Measurements from ENCODE around the gene CORO2A.

DNA sequence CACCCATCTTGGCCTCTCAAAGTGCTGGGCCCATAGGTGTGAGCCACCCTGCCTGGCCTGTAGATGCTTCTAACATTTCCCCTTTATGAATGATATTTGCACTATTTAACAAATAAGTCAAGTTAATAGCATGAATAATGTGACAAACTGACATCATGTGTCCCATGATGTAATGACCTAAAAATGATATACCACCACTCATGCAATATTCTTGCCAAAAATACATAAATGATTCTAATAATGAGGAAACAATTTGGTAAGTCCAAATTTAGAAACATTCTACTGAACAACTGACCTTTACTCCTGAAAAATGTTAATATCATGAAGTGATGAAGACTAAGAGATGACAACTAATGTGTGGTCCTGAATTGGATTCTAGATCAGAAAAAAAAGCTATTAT, 39.9 kb downstream of the CORO2A start:
- TF ChIP-seq, protein P1, sequence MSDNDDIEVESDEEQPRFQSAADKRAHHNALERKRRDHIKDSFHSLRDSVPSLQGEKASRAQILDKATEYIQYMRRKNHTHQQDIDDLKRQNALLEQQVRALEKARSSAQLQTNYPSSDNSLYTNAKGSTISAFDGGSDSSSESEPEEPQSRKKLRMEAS (IDR thresholded peaks at IDR 0.05; ENCODE audit: low read depth) = no peak
- TF ChIP-seq, protein P2, sequence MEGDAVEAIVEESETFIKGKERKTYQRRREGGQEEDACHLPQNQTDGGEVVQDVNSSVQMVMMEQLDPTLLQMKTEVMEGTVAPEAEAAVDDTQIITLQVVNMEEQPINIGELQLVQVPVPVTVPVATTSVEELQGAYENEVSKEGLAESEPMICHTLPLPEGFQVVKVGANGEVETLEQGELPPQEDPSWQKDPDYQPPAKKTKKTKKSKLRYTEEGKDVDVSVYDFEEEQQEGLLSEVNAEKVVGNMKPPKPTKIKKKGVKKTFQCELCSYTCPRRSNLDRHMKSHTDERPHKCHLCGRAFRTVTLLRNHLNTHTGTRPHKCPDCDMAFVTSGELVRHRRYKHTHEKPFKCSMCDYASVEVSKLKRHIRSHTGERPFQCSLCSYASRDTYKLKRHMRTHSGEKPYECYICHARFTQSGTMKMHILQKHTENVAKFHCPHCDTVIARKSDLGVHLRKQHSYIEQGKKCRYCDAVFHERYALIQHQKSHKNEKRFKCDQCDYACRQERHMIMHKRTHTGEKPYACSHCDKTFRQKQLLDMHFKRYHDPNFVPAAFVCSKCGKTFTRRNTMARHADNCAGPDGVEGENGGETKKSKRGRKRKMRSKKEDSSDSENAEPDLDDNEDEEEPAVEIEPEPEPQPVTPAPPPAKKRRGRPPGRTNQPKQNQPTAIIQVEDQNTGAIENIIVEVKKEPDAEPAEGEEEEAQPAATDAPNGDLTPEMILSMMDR (IDR thresholded peaks at IDR 0.05) = no peak
- TF ChIP-seq, protein P3, sequence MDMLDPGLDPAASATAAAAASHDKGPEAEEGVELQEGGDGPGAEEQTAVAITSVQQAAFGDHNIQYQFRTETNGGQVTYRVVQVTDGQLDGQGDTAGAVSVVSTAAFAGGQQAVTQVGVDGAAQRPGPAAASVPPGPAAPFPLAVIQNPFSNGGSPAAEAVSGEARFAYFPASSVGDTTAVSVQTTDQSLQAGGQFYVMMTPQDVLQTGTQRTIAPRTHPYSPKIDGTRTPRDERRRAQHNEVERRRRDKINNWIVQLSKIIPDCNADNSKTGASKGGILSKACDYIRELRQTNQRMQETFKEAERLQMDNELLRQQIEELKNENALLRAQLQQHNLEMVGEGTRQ (IDR thresholded peaks at IDR 0.05; ENCODE audit: borderline replicate concordance, low read depth, low read length) = no peak
- TF ChIP-seq SIN3A (IDR thresholded peaks at IDR 0.05; ENCODE audit: borderline replicate concordance, low read depth, low read length) (no peak), POLR2AphosphoS5 (IDR thresholded peaks at IDR 0.05; ENCODE audit: low read depth, low read length) (no peak), YY1 (IDR thresholded peaks at IDR 0.05; ENCODE audit: low read depth) (no peak)
